GM19023 (cell line): ENCODE measurements around the gene EPS8L2.

Source experiments
- ATAC-seq: cut with Tn5 transposase; IDR thresholded peaks from one replicate; pipeline ENCODE4 v1.9.1; 2021; ENCODE audit warnings: mild to moderate bottlenecking, moderate library complexity; ENCODE audit not compliant: unreplicated experiment

EPS8L2 gene

GRCh38 chr11:705646-706438, at the start of gene EPS8L2:
Gene EPS8L2 (plus strand): TSS chr11:706231. CDS start chr11:709408, 3,177 bp downstream.
- ATAC-seq: no peak

DNA sequence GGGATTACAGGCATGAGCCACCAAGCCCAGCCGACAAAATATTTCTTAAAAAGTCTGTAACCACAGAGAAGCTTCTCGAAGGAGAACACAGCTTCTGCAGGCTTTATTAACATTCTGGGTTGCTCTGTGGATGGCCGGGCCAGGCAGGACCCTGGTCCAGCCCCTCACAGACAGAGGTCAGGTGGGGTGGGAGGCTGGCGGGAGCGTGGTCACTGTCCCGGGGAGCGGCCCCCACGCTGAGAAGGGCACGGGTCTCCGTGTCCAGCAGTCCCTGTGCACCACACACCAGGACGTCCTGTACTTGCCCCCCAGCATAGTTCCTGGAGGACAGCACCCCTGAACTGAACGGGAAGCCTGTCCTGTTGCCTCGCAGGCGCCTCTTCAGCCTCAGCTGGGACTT, 49.6 kb upstream of the EPS8L2 start:
- no peak for ATAC-seq

GRCh38 chr11:656866-657265, 49.2 kb upstream of the EPS8L2 start:
- no peak for ATAC-seq

- no peak for ATAC-seq
Measured at GRCh38 chr11:657691-658126, 48.3 kb upstream of the EPS8L2 start.

GRCh38 chr11:659532-660085, 46.4 kb upstream of the EPS8L2 start:
- no peak for ATAC-seq

GRCh38 chr11:660281-660680, 45.8 kb upstream of the EPS8L2 start:
- no peak for ATAC-seq

DNA sequence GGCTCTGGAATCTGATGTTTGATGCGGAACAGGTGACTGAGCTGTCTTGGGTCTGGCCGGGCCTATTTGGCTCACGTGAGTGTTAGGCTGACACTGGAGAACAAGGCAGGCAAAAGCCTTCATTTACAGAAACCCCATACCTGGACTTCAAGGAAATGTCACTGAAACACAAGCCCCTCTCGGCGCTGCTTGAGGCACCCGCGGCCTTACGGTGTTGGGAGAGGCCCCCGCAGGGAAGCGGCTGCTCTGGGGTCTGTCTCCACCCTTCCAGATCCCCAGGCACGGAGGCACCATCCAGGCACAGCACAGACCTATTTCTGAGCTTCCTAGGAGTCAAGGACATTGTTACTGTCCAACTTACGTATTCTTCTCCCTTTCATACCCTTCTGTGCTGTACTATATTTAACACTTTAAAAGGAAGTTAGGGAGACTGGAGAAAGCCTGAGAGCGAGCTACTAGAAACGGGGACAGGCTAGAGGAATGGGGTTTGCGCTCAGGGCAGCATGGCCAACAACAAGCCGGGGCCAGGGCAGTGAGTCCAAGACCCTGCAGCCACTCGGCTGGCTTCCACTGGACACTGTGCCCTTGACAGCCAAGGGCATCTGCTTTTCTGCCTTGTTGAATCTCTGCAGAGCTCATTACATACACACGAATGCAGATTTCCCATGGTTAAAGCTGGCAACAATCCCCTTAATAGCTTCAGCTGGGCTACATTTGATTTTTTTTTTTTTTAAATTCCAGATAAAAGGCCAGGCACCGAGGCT, 45.2 kb upstream of the EPS8L2 start:
- ATAC-seq: no peak

DNA sequence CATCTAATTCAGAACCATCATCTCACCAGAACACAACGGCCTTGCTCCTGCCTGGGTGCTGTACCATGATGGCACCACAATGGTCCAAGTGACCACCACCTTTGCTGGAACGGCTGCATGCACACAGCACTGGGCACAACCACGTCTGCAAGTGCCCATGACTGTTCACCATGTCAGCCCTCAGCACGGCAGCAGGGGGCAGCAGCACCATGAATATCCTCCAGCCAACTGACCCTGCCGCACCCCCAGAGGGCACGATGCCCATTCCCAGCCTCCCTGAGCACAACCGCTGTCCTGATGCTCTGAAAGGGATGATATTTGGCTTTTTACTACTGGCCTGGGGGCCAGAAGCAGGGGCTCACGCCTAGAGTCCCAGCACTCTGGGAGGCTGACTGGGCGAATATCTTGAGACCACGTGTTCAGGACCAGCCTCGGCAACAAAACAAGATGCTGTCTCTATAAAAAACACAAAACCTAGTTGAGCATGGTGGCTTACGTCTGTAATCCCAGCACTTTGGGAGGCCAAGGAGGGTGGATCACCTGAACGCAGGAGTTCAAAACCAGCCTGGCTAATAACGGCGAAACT, 43.2 kb upstream of the EPS8L2 start:
- ATAC-seq: no peak

GRCh38 chr11:665062-665703, 40.8 kb upstream of the EPS8L2 start:
- ATAC-seq: no peak

- ATAC-seq: no peak
Measured at GRCh38 chr11:665704-666281, 40.2 kb upstream of the EPS8L2 start.

DNA sequence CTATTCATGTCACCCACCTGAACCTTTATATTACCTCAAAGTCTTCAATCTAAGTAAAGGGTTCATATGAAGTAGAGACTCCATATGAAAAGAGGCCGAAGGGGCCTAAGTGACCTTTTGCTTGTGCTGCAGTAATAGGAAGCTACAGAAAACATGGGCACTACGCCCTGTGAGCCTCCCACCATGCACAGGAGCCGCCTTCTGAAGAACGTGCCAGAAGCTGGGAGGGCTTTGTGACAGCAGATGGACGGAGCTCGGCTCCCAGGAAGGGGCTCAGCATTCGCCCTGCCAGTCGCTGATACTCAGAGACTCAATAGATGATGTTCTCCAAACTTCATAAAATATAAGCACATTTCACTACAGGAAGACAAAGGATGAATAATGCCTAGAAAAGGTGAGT, 32.2 kb upstream of the EPS8L2 start:
- no peak for ATAC-seq

DNA sequence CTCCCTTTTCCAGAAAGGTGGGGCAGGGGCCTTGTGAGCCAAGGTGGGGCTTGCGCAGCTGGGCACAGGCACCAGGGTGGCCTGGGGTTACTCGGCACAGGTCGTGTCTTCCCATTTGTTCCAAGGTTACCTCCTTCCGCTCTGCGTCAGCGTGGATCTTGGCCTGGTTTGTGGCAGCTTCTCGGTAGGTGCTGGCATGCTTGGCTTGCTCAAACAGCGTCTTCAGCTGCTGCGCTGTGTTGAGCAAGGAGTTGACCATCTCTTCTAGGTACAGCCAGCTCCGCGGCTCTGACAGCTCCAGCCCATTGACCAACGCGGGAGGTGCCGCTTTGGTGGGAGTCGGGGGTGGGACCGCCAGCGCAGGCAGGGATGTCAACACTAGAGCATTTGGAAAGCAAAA, 31.6 kb upstream of the EPS8L2 start:
- ATAC-seq: no peak

DNA sequence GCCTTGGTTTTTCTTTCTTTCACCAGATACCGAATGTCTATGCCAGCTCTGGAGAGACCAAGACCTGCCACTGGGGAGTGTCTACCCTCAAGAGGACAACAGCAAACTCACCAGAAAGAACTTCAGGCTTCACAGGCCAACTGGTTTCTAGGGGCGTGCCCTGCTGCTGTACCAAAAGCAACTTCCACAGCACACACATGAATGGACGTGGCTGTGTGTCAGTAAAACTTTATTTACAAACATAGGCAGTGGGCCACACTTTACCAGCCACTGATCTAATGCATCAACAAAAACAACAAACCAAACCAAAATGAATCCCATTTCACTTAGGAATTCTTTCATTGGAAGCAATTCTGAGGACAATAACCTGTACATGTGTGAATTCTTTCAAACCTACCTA, 27.7 kb upstream of the EPS8L2 start:
- no peak for ATAC-seq

GRCh38 chr11:679271-680207, 26.5 kb upstream of the EPS8L2 start:
- ATAC-seq: no peak

DNA sequence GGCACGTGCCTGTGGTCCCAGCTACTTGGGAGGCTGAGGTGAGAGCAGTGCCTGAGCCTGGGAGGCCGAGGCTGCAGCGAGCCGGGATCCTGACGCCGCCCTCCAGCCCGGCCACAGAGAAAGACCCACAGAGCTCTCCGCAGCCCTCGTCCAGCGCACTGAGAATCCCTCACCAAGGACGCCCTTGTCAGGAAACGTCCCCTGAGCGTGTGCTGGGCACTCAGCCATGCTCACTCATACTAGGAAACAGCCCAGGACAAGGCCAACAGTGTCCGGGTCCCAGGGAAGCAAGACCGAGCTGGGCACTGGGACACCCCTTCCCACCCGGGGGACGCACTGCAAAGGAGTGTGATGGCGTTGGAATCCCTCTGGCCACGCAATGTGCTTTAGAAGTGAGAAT, 25.6 kb upstream of the EPS8L2 start:
- ATAC-seq: no peak

DNA sequence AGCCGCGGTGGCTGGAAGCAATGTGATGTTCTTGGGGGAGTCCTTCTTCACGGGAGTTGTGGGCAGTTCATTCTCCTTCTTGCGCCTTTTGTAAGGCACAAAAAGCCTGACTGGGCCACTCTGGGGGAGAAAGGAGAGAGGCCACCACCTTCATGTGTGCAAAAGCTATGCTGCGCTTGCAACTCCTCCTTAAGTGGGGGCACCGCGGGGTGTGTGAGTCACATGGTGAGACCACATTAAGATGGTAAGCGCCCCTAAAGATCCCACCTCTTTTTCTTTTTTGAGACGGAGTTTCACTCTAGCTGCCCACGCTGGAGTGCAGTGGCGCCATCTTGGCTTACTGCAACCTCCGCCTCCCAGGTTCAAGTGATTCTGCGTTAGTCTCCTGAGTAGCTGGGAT, 25.1 kb upstream of the EPS8L2 start:
- ATAC-seq: no peak

GRCh38 chr11:686451-687243, 19.4 kb upstream of the EPS8L2 start:
- ATAC-seq: no peak

DNA sequence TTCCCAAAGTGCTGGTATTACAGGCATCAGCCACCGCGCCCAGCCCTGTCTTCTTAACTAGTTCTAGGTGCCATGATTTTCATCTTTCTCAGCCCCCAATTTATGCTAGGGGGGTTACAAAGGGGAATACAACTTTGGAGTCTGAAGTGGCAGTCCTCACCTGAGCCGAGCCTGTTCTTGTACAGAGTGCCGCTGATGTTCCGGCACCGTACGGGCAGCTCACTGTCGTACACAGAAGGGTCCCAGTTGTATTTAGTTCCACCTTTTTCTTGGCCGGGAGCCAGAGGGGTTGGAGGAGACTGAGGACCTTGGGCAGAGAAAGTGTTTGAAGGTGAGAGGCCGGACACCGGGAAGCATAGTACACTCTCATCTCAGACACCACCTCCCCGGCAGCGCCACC, 18.3 kb upstream of the EPS8L2 start:
- no peak for ATAC-seq

- ATAC-seq: no peak
Measured at GRCh38 chr11:688681-689080, 17.4 kb upstream of the EPS8L2 start.
